Smooth muscle cell (in vitro differentiated cells): ENCODE results near the gene CYP17A1. TPM values are rescaled to one million over a fixed set of nuclear protein-coding genes. Genes with fewer than 3 reads are reported as not detected.

Source experiments
- DNase-seq: peaks from one replicate; lab custom pipeline; 2025; ENCODE audit not compliant: unreplicated experiment; lab: John Stamatoyannopoulos, UW
- H2AFZ ChIP-seq: fragments of 200-600 bp; sonication (generic); 2 replicates; pipeline ENCODE4 v1.6.0; 2016; ENCODE audit warnings: antibody characterized with exemption, low read depth, mild to moderate bottlenecking
- H3F3A ChIP-seq: fragments of 200-600 bp; sonication (generic); 2 replicates; pipeline ENCODE4 v1.6.0; 2017; ENCODE audit warnings: antibody characterized with exemption, low read depth
- H3K27ac ChIP-seq: fragments of 200-600 bp; sonication (generic); 2 replicates; pipeline ENCODE4 v1.5.1; 2016; ENCODE audit warnings: low read depth, mild to moderate bottlenecking
- H3K27me3 ChIP-seq: fragments of 200-600 bp; sonication (generic); 2 replicates; pipeline ENCODE4 v1.6.1; 2016; ENCODE audit warnings: low read depth, mild to moderate bottlenecking
- H3K36me3 ChIP-seq: fragments of 200-600 bp; sonication (generic); 2 replicates; pipeline ENCODE4 v1.5.1; 2016; ENCODE audit warnings: low read depth
- H3K4me1 ChIP-seq: fragments of 200-600 bp; sonication (generic); 2 replicates; pipeline ENCODE4 v1.5.1; 2016; ENCODE audit warnings: low read depth
- H3K4me2 ChIP-seq: fragments of 200-600 bp; sonication (generic); 2 replicates; pipeline ENCODE4 v1.6.0; 2016; ENCODE audit warnings: mild to moderate bottlenecking
- H3K4me3 ChIP-seq: fragments of 200-600 bp; sonication (generic); 2 replicates; pipeline ENCODE4 v1.5.1; 2016; ENCODE audit warnings: mild to moderate bottlenecking
- H3K79me2 ChIP-seq: fragments of 200-600 bp; sonication (generic); 2 replicates; pipeline ENCODE4 v1.6.0; 2016; ENCODE audit warnings: low read depth, mild to moderate bottlenecking
- H3K9ac ChIP-seq: fragments of 200-600 bp; sonication (generic); 2 replicates; pipeline ENCODE4 v1.6.0; 2016; ENCODE audit warnings: low read depth
- H3K9me3 ChIP-seq: fragments of 200-600 bp; sonication (generic); replicated peaks from 2 replicates; pipeline ENCODE4 v1.5.1; 2016; ENCODE audit warnings: low read depth
- H4K20me1 ChIP-seq: fragments of 200-600 bp; sonication (generic); 2 replicates; pipeline ENCODE4 v1.6.0; 2016; ENCODE audit warnings: low read depth
- WGBS: methylation state at CpG from one replicate; pipeline ENCODE4 v1.1.7; 2016; ENCODE audit warnings: low lambda C conversion rate; 5-methylcytosine and 5-hydroxymethylcytosine counted together
- polyA plus RNA-seq: library from polyadenylated mRNA; unstranded; fragments of >200 nt; fragmentation: Nextera tagmentation; extraction: Ambion mirVana; gene quantifications from 2 replicates; pipeline ENCODE4 v1.2.1, GENCODE V29; 2016
- total RNA-seq: library from RNA; depleted of rRNA; stranded (reverse); fragments of >200 nt; gene quantifications from 2 replicates; pipeline ENCODE4 v1.2.3, GENCODE V29; 2014
- TF ChIP-seq, protein P1 (sequence below): fragments of 200-600 bp; sonication (generic); IDR thresholded peaks from 2 replicates; pipeline ENCODE4 v1.5.1; 2017; ENCODE audit warnings: borderline replicate concordance, mild to moderate bottlenecking, antibody characterized with exemption; ENCODE audit not compliant: insufficient read depth, poor library complexity, severe bottlenecking

The CYP17A1 gene
- total and polyA plus RNA-seq, 2 experiments from 2014 or later: not detected

DNA sequence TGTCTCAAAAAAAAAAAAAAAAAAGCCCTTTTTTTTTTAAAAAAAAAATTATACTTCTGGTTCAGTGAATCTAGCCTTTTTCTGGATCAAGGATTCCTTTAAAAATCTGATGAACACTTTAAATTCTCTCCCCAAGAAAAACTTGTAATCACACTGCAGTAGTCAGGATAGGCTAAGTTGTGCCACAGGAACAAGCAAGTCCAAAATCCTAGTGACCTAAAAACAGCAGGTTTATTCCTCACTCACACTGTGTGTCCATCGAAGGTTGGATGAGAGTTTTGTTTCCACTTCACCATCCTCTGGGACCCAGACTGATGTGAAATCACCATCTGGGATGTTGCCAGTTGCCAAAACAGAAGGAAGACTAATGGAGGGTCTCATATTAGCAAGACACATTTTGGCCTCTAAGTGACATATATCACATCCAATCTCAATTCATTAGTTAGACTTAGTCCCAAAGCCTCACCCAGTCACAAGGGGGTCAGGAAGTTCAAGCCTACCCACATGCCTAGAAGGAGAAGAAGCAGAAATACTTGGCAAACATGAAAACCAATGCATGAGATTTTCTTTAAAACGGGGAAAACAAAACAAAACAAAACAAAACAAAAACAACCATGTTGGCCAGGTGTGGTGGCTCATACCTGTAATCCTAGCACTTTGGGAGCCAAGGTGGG lies 32.7 kb downstream of the CYP17A1 start:
- peaks cover 3% of the 10 kb centered on the region for H3F3A ChIP-seq
- H3K4me2 ChIP-seq: no peak overlapping the region
- no peaks in the 10 kb centered on the region for H3K27me3 ChIP-seq
- H3K4me1 ChIP-seq: peaks cover 13% of the 10 kb centered on the region
- no peak overlapping the region for H2AFZ ChIP-seq
- DNase-seq: no peak
- no peaks in the 10 kb centered on the region for H3K9me3 ChIP-seq
- peaks cover 37% of the 10 kb centered on the region for H4K20me1 ChIP-seq
- TF ChIP-seq, protein P1, sequence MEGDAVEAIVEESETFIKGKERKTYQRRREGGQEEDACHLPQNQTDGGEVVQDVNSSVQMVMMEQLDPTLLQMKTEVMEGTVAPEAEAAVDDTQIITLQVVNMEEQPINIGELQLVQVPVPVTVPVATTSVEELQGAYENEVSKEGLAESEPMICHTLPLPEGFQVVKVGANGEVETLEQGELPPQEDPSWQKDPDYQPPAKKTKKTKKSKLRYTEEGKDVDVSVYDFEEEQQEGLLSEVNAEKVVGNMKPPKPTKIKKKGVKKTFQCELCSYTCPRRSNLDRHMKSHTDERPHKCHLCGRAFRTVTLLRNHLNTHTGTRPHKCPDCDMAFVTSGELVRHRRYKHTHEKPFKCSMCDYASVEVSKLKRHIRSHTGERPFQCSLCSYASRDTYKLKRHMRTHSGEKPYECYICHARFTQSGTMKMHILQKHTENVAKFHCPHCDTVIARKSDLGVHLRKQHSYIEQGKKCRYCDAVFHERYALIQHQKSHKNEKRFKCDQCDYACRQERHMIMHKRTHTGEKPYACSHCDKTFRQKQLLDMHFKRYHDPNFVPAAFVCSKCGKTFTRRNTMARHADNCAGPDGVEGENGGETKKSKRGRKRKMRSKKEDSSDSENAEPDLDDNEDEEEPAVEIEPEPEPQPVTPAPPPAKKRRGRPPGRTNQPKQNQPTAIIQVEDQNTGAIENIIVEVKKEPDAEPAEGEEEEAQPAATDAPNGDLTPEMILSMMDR: no peak
- no peak overlapping the region for H3K9ac ChIP-seq
- peaks cover 41% of the 10 kb centered on the region for H3K79me2 ChIP-seq
- no peak overlapping the region for H3K27ac ChIP-seq
- H3K4me3 ChIP-seq: no peak overlapping the region
- H3K36me3 ChIP-seq: no peaks in the 10 kb centered on the region
- WGBS: 96% methylated on average over 2 of the region's 2 CpGs

DNA sequence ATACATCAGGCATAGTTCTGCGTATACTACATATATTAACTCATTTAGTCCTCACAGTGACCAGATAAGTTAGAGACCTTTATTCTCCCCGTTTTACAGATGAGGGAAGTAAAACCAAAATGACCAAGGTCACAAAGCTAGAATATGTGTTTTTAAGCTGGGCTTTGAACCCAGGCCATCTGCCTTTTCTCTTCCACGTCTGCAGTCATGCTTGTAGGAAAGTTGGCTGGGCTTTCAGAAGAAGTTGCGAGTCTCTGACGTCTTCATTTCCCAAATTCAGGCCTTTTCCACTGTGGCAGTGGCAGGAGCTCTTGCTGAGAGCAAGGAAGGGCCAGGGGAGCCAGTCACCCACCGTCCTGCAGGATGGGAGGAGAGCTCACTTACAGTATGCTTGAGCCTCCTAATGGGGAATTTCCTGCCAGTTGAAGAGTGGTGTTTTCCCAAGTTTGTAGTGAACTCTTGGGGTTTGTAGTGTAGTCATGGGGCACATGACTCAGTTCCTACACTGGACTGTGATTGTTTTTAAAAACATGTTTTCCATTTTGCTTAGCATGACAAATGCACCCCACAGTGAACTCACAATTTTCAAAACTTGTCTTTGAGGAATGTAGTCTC lies 34.2 kb downstream of the CYP17A1 start:
- Histone ChIP-seq H3K9me3 (no peaks in the 10 kb centered on the region), H2AFZ (no peak overlapping the region), H3K4me1 (peaks cover 8% of the 10 kb centered on the region), H3K4me2 (no peak overlapping the region), H3K36me3 (no peaks in the 10 kb centered on the region), H3F3A (peaks cover 3% of the 10 kb centered on the region), H3K27me3 (no peaks in the 10 kb centered on the region), H3K4me3 (no peak overlapping the region), H4K20me1 (peaks cover 33% of the 10 kb centered on the region), H3K27ac (peak overlapping the region; percentile 88), H3K79me2 (peaks cover 43% of the 10 kb centered on the region), H3K9ac (peak overlapping the region; percentile 45)
- DNase-seq: no peak
- TF ChIP-seq, protein P1: no peak
- WGBS: 22% methylated on average over 6 of the region's 6 CpGs

DNA sequence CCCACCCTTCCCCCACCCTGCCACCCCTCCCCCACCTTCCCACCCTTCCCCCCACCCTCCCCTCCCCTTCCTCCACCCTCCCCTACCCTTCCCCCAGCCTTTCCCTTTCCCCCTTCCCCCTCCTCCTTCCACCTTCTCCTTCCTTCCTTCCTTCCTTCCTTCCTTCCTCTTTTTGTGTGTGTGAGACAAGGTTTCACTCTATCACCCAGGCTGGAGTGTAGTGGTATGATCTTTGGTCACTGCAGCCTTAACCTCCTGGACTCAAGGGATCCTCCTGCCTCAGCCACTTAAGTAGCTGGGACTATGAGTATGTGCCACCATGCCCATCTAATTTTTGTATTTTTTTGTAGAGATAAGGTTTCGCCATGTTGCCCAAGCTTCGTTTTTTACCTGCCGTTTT lies 35.2 kb downstream of the CYP17A1 start:
- peaks cover 35% of the 10 kb centered on the region for H4K20me1 ChIP-seq
- H3K4me2 ChIP-seq: no peak overlapping the region
- WGBS: 42% methylated on average over 3 of the region's 3 CpGs
- H3K36me3 ChIP-seq: no peaks in the 10 kb centered on the region
- no peak for DNase-seq
- TF ChIP-seq, protein P1: no peak
- H3K9me3 ChIP-seq: no peaks in the 10 kb centered on the region
- H3K79me2 ChIP-seq: peaks cover 42% of the 10 kb centered on the region
- H3K4me1 ChIP-seq: peaks cover 8% of the 10 kb centered on the region
- no peak overlapping the region for H2AFZ ChIP-seq
- H3K27ac ChIP-seq: peak overlapping the region; percentile 88
- no peak overlapping the region for H3K4me3 ChIP-seq
- H3K27me3 ChIP-seq: no peaks in the 10 kb centered on the region
- peaks cover 3% of the 10 kb centered on the region for H3F3A ChIP-seq
- H3K9ac ChIP-seq: no peak overlapping the region
